ENCODE results near the gene ELMOD1.

The ELMOD1 gene

DNA sequence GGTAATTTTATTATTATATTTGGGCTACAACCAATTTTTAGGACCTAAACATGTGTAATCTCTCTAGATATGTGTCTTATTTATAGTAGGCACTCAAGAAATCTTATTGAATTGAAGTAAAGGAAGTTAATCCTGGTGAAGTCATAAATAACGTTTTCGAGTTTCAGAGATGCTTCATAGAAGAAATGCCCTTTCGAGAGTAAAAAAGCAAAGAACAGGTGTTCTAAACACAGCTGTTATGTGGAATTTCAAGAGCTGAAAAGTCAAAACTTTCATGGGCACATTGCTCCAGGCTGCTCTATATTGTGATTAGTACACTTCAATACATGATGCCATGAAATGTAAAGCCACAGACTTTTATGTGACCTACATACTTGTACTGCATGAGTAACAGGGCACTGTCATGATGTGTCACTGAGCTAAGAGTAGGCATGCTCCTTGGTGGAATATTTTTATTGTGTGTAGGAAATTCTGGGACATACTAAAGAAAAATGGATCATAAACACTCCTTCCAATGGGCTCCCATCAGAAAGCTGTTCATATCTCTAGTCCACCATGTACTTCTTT lies 7.2 kb upstream of the ELMOD1 start:
- no peak for DNase-seq (ENCODE audit: low read depth)

GRCh38 chr11:107587306-107587979 lies 3.5 kb upstream of the ELMOD1 start:
- DNase-seq (ENCODE audit: low read depth) = no peak

DNA sequence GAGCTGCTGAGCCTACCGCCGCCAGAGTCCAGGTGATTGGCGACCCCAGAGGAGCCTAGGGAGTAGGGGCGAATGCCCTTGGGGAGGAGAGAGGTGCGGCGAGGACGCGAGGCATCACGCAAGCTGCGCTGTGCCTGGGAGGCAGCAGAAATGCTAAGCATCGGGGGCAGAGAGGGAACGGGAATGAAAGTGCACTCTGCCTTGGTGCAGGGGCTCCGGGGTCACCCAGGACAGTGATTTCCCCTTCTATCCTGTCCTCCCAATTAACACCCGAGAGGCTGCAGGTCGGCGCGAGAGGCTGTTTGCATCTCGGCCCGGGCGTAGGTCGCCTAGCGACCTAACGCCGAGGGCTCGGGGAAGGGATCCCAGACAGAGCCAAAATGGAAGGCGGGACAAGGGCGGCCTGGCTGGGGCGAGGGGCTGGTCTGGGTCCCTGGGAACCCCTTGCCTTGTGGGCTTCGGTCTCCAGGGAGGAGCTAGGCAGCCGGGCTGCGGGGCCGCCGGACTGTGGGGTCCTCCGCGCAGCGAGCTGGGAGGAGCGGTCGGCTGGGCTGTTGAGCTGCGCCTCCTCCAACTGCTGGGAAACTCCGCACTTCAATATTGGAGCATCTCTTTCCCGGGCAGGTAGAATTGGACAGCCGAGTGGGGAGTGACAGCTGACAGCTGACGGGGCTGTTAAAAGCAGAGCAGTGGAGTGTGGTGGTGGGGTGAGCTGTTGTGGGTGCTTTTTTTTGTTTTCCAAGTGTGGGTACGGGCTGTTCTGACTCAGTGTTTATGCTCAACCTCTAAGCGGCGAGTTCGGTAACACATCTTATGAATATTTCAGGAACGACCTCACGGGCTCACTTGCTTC lies 657 bp downstream of the ELMOD1 start:
- DNase-seq (ENCODE audit: low read depth) = no peak

DNA sequence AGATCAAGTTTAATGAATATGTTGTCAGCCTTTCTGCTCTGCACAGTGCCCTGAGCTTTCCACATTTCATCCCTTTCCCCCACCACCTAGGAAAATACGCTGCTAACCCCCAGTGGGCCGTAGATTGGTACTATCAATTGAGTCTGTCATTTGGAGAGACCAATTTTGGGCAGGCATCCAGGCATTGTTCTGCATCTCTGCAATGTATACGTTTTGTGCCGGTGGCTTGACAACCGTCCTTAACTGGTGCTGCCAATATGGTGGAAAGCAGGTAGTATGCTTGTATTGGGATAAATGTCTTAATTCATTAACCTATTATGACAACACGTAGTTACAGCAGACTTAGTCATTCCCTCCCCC lies 1.3 kb downstream of the ELMOD1 start:
- no peak for DNase-seq (ENCODE audit: low read depth)

DNA sequence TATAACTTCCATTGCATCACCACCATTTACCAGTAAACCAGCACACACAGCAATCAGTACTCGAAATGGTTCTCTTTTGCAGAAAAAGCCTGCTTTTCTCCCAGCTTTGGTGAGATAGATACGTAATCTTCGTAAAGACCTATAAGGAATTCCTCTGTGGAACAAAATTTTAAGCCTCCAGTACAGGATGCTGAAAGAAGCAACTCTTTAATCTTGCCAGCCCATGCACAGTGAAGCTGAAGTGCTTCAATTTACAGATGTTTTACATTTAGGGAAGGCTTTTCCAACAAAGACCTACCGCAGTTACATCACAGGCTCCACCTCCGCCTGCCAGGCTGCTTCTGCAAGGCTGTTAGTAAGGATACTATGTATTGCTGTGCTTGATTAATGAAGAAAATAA lies 1.9 kb downstream of the ELMOD1 start:
- DNase-seq (ENCODE audit: low read depth) = no peak

DNA sequence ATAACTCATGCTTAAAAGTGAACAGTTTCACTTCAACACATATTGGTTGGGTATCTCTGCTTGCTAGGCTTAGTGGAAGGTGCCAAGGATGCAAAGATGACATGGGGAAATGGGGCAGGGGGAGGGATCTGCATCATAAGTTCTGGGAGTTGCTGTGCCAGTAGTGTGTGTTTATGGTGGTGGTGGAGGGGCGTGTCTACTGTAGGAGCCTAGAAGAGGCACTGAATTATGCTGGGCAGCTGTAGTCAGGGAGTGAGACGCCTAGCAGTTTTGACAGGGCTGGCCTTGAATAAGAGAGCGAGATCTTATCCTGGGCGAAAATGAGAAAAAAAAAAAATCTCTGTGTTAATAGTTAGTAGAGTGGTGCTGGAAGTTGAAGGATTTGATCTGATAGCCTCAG lies 3.0 kb downstream of the ELMOD1 start:
- DNase-seq (ENCODE audit: low read depth) = no peak

- no peak for DNase-seq (ENCODE audit: low read depth)
Observed at GRCh38 chr11:107594736-107595135, 3.8 kb downstream of the ELMOD1 start.

GRCh38 chr11:107598225-107599139 lies 7.5 kb downstream of the ELMOD1 start:
- DNase-seq (ENCODE audit: low read depth) = no peak

- DNase-seq (ENCODE audit: low read depth) = no peak
Observed at GRCh38 chr11:107605061-107606006, 14.4 kb downstream of the ELMOD1 start.

GRCh38 chr11:107606141-107606540 lies 15.2 kb downstream of the ELMOD1 start:
- DNase-seq (ENCODE audit: low read depth) = no peak

DNA sequence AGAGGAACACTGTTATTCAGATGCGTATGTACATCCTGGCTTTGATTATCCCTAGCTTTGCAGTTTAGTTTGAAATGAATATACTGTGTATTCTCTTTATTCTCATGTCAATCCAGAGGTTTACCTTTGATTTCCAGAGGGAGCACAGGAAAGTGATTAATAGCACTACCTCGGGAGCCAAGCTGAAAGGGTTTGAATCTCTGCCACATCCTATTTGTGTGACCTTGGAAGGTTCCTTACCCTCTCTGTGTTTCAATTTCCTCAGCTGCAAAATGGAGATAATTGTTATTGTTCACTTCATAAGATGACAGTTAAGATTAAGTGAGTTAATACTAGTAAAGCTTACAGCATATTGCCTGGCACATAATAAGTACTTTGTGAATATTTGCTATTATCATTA lies 17.9 kb downstream of the ELMOD1 start:
- DNase-seq (ENCODE audit: low read depth) = no peak

- DNase-seq (ENCODE audit: low read depth) = no peak
Observed at GRCh38 chr11:107609400-107610218, 18.7 kb downstream of the ELMOD1 start.

DNA sequence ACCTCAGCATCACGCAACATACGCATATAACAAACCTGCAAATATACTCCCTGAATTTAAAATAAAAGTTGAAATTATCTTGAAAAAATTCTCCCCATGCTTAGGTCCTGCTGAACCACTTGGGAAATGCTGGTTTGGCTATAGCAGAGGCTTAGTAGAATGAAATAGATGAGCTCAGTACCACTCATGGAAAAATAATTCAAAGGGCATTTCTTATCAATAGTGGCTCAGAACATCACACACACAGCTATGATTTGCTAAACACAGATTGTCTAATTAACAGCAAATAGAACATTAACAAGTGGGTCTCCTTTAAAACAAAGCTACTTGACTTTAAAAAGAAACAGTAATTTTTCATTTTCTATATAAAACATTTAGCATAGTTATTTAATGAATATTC lies 21.5 kb downstream of the ELMOD1 start:
- no peak for DNase-seq (ENCODE audit: low read depth)

DNA sequence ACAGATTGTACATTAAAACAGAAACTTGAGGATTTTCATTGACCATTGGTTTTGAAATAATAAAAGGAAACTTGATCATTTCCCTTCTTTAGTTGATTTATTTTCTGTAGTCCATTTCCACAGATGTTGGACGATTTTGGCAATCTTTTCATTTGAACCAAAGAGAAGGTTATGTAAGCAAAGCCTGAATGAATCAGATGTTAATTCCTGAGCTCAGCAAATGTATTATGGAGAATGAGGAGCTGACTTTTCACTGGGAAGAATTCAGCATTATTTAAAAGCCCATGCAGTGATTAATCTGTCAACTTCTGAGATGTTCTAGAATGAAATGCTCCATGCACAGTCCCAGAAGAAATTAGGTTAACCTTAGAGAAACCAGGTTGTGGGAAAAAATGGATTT lies 29.0 kb downstream of the ELMOD1 start:
- peak; percentile 57 for DNase-seq (ENCODE audit: low read depth)

DNA sequence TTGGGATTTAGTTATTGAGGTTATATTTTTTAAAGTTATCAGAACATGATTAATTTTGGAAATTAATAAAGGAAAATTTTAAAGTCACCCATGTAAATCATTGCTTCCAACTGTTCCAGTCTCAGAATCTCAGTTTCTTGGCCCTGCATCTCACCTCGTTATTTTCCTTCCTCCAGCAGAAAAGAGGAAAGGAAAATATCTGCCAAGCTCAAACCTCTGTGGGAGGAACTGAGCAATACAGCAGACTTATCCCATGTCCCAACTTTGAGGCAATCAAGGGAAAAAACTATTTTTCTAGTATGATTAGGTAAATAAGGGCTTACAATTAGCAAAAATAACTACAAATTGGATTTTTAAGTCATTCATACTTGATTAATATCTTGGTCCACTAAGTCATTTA lies 30.1 kb downstream of the ELMOD1 start:
- DNase-seq (ENCODE audit: low read depth) = no peak

- peak; percentile 31 for DNase-seq (ENCODE audit: low read depth)
Observed at GRCh38 chr11:107623183-107623582, 32.2 kb downstream of the ELMOD1 start.

DNA sequence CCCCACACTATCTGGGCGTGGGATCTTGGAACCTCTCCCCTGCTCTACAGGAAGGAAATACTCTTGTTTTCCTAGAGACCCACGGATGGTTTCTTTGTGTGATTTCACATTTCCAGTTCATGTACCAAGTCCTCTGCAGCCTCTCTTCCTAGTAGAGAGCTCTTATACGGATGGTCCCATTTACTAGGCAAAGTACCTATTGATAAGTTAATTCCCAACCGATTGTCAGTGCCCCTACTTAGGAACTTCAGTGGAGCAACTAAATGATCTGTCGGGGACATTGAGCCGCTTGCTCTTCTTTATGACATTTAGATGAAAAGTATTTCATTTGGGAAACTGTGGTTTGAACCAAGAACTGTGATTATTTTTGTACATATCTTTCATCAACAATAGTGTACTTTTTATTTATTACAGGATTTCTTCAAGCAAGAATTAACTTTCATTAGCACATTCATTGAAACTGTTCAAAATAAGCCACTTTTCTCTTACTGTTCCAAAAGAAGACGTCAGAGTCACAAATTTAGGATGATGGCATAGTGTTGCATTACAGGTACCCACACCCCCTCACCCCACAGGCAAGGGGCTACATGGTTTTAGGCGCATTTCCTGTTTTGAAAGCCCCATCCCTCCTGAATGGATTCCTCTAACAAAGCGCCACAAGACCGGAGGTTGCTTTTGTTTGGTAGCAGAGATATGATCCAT lies 34.2 kb downstream of the ELMOD1 start:
- DNase-seq (ENCODE audit: low read depth) = no peak

GRCh38 chr11:107625685-107625989 lies 34.7 kb downstream of the ELMOD1 start:
- no peak for DNase-seq (ENCODE audit: low read depth)

DNA sequence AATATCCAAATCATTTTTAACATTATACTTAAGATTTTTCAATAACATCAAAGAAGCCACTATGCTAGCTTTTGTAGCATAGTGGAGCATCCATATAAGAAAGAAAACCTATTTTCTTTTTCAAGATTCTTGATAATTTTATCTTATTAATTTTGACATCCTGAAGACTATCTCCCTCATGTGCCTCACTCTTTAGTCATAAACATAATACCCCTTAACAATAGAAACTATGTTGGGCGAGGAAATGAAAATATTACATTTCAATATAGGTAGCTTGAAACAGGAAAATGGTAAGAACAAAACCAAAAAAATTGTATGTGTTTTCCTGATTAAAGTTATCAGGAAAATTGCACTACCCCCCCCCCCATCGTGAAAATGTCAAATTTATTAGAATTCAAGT lies 40.1 kb downstream of the ELMOD1 start:
- no peak for DNase-seq (ENCODE audit: low read depth)

DNA sequence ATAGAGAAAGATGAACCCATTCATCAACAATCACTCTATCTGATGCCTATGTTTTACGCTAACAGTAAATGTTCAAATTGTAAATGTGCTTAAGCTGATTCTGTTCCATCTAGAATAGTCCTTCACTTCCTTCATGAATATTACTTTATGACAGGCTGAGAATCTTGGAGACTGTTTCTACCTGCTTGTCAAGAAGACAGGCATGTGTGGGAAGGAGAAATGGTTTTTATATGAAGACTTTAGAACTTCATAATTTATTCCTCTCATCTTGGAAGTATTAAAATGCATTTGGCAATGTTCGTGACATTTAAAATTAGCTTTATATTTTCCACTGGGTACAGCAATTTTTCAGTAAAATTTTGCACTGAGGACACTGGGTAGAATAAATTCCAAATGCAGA lies 41.0 kb downstream of the ELMOD1 start:
- no peak for DNase-seq (ENCODE audit: low read depth)
